Activated CD8-positive, alpha-beta memory T cell treated with anti-CD3 and anti-CD28 coated beads, Interleukin-2, amount 50 U/mL, for 24 hours (primary cell): ENCODE data around the gene CTSH.
A peak's percentile ranks its signal among the peaks of the same experiment; 100 is the strongest.

Experiments used
- DNase-seq: peaks from one replicate; pipeline ENCODE4 v3.0.0-alpha.2; 2020; ENCODE audit errors: extremely low read depth

CTSH gene

DNA sequence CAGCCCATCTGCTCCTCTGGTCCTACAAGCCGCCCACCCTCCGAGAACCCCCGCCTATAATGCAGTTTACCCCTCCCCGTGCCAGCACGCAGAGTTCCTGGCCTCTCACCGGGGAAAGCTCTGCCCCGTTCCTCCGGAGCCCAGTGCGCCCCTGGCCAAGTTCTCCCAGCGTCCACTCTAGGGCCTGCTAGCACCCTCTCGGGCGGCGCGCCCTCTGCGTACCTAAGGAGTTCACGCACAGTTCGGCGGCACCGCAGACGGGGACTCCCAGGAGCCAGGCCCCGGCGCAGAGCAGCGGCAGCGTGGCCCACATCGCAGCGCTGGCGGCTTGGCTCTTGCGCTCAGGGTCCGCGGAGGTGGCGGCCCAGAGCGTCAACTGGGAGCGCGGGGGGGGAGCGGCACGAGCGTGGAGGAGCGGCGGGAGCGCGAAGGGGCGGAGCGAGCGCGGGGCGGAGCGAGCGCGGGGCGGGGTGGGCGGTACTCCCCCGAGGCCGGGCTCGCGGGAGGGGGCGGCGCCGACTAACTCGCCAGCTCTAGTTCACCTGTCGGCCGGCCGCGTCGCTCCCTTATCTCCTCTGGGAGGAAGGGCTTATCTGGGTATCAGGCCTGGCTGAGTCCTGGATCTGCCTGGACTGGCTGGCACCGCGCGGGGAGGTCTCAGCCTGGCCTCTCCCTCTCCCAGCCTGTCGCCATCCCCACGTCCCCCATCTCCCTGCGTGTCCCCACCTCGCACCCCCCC, at the start of gene CTSH:
CTSH (minus strand) TSS at position 378 of the 739 bp plus-strand sequence; CDS start at position 313, 65 bp downstream.
- peak; percentile 31 for DNase-seq

DNA sequence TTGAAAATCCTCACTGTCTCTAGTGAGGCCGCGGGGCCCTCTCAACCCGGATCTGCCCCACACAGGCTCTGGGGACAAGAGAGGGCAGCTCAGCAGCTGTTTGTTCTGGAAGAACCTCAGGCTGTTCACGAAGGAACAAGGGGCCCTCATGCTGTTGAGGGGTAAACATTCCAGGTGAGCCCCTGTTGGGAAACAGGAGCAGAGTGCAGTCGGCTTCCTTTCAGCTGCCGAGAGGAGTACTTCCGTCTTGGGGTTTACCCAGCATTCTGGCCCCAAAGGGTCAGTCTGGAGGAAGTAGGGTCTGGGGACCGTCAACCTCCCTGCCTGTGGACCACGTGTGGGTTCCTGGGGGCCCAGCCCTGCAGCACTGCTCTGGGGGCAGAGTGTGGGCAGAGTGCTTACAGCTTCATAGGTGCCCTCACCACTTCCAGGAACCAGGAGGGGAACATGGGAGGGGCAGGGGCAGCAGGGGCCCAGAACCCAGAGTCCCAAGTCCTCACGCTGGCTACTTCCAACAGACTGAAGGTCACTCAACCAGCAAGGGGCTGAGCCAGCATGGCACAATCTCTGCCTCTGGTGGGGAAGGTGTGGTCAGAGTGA, 49.2 kb upstream of the CTSH start:
- no peak for DNase-seq

- DNase-seq, result no peak
Measured at GRCh38 chr15:78993257-78993930, 48.5 kb upstream of the CTSH start.

- no peak for DNase-seq
Measured at GRCh38 chr15:78992416-78993256, 47.8 kb upstream of the CTSH start.

DNA sequence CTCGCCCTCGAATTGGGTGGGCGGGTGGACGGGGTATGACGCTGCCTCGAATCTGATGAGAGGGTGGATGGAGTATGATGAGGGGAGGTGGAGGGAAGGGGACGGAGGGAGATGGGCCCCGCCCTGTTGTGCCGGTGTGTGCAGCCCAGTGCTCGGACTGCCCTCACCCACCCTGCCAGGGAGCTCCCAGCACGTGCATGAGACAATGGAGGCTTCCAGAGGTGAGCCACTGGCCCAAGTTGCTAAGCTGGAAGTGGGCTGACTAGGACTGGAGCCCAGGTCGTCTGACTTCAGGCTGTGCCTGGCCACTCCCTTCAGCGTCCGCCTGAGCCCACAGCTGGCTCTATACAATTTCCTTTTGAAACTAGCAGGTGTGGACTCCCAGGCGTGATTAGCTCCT, 47.0 kb upstream of the CTSH start:
- DNase-seq, result no peak

DNA sequence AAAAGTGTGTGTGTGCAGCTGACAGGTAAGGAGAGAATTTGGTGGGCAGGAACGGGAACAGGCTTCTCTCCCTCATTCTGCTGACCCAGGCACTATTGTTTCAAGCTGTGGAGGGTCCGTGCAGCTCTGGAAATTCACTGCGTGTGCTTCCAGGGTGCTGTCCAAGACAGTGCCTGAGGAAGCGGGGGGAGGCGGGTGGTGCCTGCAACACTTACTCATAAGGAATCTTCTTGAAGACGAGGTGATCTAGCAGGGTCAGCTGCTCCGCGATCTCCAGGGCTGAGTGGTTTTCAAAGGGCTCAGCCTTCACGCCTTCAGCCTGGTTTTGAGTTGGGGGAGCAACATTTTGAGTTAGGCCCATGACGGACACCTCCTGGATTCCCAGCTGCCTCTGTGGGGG, 46.6 kb upstream of the CTSH start:
- DNase-seq, result no peak

DNA sequence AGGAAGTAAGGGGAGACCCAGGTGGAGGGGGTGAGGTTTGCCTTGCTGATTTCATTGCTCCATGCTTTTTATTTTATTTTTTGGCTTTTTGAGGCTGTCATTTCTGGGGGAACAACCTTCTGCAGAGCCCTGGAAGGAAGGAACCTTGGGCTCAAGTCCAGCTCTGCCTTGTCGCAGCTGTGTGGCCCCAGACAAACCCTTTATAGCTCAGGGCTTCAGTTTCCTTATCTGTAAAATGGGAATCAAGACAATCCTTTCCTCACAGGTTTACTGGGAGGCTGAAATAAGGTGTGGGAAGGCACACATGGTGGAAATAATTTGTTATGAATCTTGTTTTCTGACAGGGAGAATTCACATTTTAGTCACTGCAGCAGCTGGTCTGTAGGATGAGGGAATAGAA, 45.4 kb upstream of the CTSH start:
- no peak for DNase-seq

- no peak for DNase-seq
Measured at GRCh38 chr15:78989701-78990240, 44.9 kb upstream of the CTSH start.

- DNase-seq, result no peak
Measured at GRCh38 chr15:78988361-78988911, 43.6 kb upstream of the CTSH start.

DNA sequence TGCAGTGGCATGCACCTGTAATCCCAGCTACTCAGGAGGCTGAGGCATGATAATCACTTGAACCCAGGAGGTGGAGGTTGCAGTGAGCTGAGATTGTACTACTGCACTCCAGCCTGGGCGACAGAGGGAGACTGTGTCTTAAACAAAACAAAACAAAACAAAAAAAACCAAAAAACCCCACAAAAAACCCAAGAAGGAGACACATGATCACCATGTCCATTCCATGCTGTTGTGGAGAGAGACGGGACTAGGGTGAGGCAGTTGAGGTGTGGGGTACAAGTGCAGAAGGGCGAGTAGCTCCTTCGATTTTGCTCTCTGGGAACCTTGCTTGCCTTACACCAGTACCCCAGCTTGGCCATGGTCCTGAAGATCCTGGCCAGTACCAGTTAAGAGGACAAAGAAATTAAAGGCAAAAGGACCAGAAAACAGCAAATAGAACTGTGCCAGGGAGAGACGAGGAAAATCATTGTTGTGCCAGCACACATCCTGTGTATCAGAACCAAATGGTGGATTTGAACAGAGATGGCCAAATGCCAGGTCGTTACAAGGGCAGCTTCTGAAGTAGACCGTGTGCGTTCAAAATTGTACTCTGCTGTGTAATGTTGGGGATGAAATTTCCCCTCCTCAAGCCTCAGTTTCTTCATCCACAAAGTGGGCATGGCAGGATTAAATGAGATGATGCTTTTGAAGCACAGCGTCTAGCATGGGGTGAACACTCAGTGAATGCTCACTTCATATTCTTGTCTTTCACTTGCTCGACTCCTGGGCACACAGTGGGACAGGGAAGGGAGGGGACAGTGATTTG, 42.9 kb upstream of the CTSH start:
- no peak for DNase-seq

DNA sequence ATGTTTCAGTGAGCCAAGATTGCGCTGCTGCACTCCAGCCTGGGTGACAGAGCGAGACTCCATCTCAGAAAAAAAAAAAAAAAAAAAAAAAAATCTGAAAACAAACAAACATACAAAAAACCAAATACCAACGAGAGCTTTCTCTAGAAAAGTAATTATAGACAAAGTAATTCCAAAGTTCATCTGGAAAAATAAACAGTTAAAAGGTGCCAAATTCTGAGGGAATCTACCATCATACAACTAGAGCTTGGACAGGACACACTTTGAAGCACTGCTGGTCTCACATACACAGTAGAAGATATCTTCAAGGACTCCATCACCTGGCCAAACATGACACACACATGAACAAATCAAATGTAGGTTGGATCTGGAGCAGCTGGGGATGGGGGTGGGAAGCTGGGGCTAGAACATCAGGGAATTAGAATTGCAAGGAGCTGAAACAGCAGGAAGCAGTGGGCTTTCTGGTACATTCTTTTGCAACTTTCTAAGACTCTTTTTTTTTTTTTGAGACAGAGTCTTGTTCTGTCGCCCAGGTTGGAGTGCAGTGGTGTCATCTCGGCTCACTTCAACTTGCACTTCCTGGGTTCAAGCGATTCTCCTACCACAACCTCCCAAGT, 41.1 kb upstream of the CTSH start:
- DNase-seq, result no peak

GRCh38 chr15:78984041-78984440, 39.2 kb upstream of the CTSH start:
- no peak for DNase-seq

- no peak for DNase-seq
Measured at GRCh38 chr15:78983146-78983918, 38.5 kb upstream of the CTSH start.

DNA sequence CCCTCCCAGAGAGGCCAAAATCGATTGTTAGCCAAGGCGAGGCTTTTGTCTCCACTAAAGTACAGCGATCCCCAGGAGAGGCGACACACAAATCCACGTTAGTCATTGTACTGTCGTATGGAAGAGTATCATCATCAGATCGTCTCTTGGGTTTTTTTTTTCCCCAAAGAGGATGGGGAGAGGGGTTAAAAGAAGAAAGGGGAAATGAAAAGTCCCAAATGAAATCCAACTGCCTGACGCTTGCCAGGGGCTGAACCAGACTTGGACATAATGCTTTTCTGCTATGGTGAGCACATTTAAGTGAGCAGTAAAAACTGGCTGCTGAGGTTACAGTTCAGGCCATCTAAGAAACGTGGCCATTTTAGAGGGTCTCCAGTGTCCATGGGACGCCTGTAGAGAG, 37.9 kb upstream of the CTSH start:
- DNase-seq, result no peak

- no peak for DNase-seq
Measured at GRCh38 chr15:78981532-78982313, 36.9 kb upstream of the CTSH start.

GRCh38 chr15:78979456-78980320, 34.8 kb upstream of the CTSH start:
- no peak for DNase-seq

DNA sequence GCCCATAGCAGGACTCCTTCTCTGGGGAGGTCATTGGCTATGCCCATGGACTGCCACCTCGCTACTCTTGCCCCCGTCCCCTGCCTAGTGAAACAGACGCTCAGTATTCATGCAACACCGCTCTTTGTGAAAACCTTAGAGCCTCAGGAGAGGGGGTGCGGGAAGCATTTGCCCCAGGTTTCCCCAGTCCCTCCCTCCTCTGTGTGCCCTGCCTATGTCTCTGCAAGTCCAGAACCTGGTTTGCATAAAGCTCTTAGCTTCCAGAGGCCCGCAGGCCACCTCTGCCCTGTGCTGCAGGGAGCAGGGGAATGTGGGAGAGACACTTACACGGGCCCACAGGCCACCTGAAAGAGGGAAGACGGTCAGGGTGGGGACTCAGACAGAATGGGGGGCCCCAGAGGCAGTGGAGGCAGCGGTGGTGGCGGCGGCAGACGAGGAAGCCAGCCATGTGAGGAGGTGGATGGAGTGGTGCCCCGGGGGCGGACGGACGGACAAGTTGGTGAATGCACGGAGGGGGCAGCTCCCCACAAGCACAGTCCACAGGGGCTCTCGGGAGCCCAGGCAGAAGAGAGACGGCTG, 33.8 kb upstream of the CTSH start:
- DNase-seq, result no peak
